Vagina (tissue), 2 donors: Measurements from ENCODE around the gene KIF5B.
"Not testable (repeated sequence)": the region's sequence is repeated elsewhere in the genome, so short reads cannot be mapped to it uniquely, and the experiment has no call there.

Source experiments
- CTCF ChIP-seq, 3 experiments: fragments of 450-650 bp in 2 of 3; fragments of 200-600 bp in 1 of 3; sonication (generic) in 1 of 3; IDR thresholded peaks; one replicate each; pipeline ENCODE4 v1.5.1; 2017 to 2019; ENCODE audit warnings: antibody characterized with exemption in 3 of 3, mild to moderate bottlenecking in 2 of 3, moderate library complexity in 2 of 3
- POLR2A ChIP-seq, 2 donors: fragments of 450-650 bp; IDR thresholded peaks; one replicate each; pipeline ENCODE4 v1.6.1; 2017; ENCODE audit warnings: antibody characterized with exemption in 2 of 2, mild to moderate bottlenecking in 2 of 2, moderate library complexity in 2 of 2

GRCh38 chr10:31969847-31970246, 86.4 kb downstream of the KIF5B start:
- not testable (repeated sequence) for TF ChIP-seq CTCF, POLR2A (IDR thresholded peaks at IDR 0.05)
